Caco-2 (cell line): Measurements from ENCODE around the gene CCDC32. TPM values are rescaled to one million over a fixed set of nuclear protein-coding genes. Genes with fewer than 3 reads are reported as not detected.

Experiments used
- BruUV-seq: library from RNA; stranded (reverse); fragments of 400-500 nt; replicated peaks from 2 replicates; lab custom pipeline; 2021; lab: Mats Ljungman, UMichigan
- CTCF ChIA-PET: fragments of 300-600 bp; sonication (Branson Sonifier 250); formaldehyde crosslinking; loops from one replicate; lab custom pipeline; 2022; ENCODE audit warnings: antibody characterized with exemption; lab: Charles Lee
- POLR2A ChIA-PET: fragments of 300-600 bp; sonication (Branson Sonifier 250); formaldehyde crosslinking; loops from one replicate; lab custom pipeline; 2022; ENCODE audit warnings: antibody characterized with exemption; lab: Charles Lee
- DNase-seq, 2 experiments: peaks; one replicate each; pipeline versions ENCODE4 v3.0.0 to v3.0.0-alpha.2; 2020 to 2022
- H3K27me3 ChIP-seq: replicated peaks from 2 replicates; pipeline ENCODE4 v1.6.0; 2011; ENCODE audit warnings: low read length; ENCODE audit not compliant: control insufficient read depth, insufficient read depth
- H3K36me3 ChIP-seq: 2 replicates; pipeline ENCODE4 v1.5.1; 2011; ENCODE audit warnings: low read length; ENCODE audit not compliant: control insufficient read depth, insufficient read depth
- H3K4me1 ChIP-seq: fragments of 250-450 bp; sonication (Bioruptor Pico); 2 replicates; pipeline ENCODE4 v1.5.1; 2020; ENCODE audit warnings: mild to moderate bottlenecking
- H3K4me3 ChIP-seq: 2 replicates; pipeline ENCODE4 v1.5.1; 2011; ENCODE audit warnings: low read depth, mild to moderate bottlenecking, control low read depth, low read length
- H3K9me3 ChIP-seq: fragments of 250-450 bp; sonication (Bioruptor Pico); 2 replicates; pipeline ENCODE4 v1.5.1; 2020; ENCODE audit warnings: mild to moderate bottlenecking, moderate library complexity
- H3K27ac Mint-ChIP-seq: one replicate; pipeline ENCODE4 v1.8.0; 2022; ENCODE audit warnings: mixed read lengths; ENCODE audit not compliant: unreplicated experiment
- H3K27me3 Mint-ChIP-seq: one replicate; pipeline ENCODE4 v1.8.0; 2022; ENCODE audit warnings: mixed read lengths; ENCODE audit not compliant: insufficient read depth, unreplicated experiment
- H3K36me3 Mint-ChIP-seq: one replicate; pipeline ENCODE4 v1.8.0; 2022; ENCODE audit warnings: mild to moderate bottlenecking, mixed read lengths; ENCODE audit not compliant: insufficient read depth, unreplicated experiment
- H3K4me1 Mint-ChIP-seq: one replicate; pipeline ENCODE4 v1.8.0; 2022; ENCODE audit warnings: low read depth, mixed read lengths; ENCODE audit not compliant: unreplicated experiment
- H3K4me3 Mint-ChIP-seq: one replicate; pipeline ENCODE4 v1.8.0; 2022; ENCODE audit warnings: mild to moderate bottlenecking, moderate library complexity, mixed read lengths; ENCODE audit not compliant: unreplicated experiment
- H3K9me3 Mint-ChIP-seq: one replicate; pipeline ENCODE4 v1.8.0; 2022; ENCODE audit warnings: mixed read lengths; ENCODE audit not compliant: unreplicated experiment
- intact Hi-C: fragments of 100-400 bp; cut with micrococcal nuclease; formaldehyde crosslinking; loops from one replicate; pipeline ENCODE4 v1.10.0; 2022; ENCODE audit not compliant: unreplicated experiment
- total RNA-seq: library from RNA; stranded (reverse); gene quantifications from 2 replicates; pipeline ENCODE4 v1.2.3, GENCODE V29; 2022
- TF ChIP-seq, protein P1 (sequence below), 2 experiments: fragments of 200-600 bp in 1 of 2; IDR thresholded peaks; 1 replicate in 1 of 2; 2 replicates in 1 of 2; pipeline versions ENCODE4 v1.5.1 to v1.8.0; 2011 to 2022; ENCODE audit warnings: antibody characterized with exemption in 1 of 2, control low read depth in 1 of 2, inconsistent platforms in 1 of 2, low read depth in 1 of 2, low read length in 1 of 2, mild to moderate bottlenecking in 1 of 2, moderate library complexity in 1 of 2; ENCODE audit not compliant: insufficient read depth in 1 of 2, severe bottlenecking in 1 of 2, unreplicated experiment in 1 of 2

The CCDC32 gene
- total RNA-seq, 1 experiment from 2014 or later: 11.7 TPM

DNA sequence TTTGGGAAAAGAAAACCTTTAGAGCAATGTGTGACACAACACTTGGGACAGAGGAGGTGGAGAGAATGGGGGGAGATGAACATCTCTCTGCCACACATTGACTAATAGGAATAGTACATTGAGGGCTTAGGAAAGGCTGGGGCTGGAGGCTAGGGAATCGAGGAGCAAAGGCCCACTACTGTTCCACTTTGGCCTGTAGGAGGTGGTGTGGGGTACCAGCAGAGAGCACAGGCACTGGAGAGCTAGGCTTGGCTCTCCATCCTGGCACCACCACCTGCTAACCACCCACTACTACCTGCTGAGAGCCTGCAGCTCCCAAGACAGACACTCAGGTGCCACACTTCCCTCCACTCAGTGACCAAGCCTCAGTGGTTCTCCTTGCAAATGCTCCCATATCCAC lies 19.4 kb downstream of the CCDC32 start:
- intact Hi-C loops: no loop called here
- H3K4me3 ChIP-seq: no peak overlapping the region
- H3K4me1 ChIP-seq: no peaks in the 10 kb centered on the region
- BruUV-seq: no TSS peak
- Mint-ChIP-seq H3K27me3 (no peaks in the 10 kb centered on the region), H3K36me3 (no peaks in the 10 kb centered on the region), H3K4me1 (no peaks in the 10 kb centered on the region), H3K9me3 (no peaks in the 10 kb centered on the region), H3K27ac (no peak overlapping the region), H3K4me3 (no peak overlapping the region)
- H3K36me3 ChIP-seq: no peaks in the 10 kb centered on the region; the same call in 1 of the 2 replicates
- no peaks in the 10 kb centered on the region for H3K27me3 ChIP-seq
- POLR2A ChIA-PET: no interaction called here
- CTCF ChIA-PET: no interaction called here
- no peak for DNase-seq
- TF ChIP-seq, protein P1, sequence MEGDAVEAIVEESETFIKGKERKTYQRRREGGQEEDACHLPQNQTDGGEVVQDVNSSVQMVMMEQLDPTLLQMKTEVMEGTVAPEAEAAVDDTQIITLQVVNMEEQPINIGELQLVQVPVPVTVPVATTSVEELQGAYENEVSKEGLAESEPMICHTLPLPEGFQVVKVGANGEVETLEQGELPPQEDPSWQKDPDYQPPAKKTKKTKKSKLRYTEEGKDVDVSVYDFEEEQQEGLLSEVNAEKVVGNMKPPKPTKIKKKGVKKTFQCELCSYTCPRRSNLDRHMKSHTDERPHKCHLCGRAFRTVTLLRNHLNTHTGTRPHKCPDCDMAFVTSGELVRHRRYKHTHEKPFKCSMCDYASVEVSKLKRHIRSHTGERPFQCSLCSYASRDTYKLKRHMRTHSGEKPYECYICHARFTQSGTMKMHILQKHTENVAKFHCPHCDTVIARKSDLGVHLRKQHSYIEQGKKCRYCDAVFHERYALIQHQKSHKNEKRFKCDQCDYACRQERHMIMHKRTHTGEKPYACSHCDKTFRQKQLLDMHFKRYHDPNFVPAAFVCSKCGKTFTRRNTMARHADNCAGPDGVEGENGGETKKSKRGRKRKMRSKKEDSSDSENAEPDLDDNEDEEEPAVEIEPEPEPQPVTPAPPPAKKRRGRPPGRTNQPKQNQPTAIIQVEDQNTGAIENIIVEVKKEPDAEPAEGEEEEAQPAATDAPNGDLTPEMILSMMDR (IDR thresholded peaks at IDR 0.05; ENCODE audit: insufficient read depth in 1 of 2, low read depth in 1 of 2, low read length in 1 of 2, severe bottlenecking in 1 of 2, unreplicated experiment in 1 of 2): no peak
- H3K9me3 ChIP-seq: no peaks in the 10 kb centered on the region

DNA sequence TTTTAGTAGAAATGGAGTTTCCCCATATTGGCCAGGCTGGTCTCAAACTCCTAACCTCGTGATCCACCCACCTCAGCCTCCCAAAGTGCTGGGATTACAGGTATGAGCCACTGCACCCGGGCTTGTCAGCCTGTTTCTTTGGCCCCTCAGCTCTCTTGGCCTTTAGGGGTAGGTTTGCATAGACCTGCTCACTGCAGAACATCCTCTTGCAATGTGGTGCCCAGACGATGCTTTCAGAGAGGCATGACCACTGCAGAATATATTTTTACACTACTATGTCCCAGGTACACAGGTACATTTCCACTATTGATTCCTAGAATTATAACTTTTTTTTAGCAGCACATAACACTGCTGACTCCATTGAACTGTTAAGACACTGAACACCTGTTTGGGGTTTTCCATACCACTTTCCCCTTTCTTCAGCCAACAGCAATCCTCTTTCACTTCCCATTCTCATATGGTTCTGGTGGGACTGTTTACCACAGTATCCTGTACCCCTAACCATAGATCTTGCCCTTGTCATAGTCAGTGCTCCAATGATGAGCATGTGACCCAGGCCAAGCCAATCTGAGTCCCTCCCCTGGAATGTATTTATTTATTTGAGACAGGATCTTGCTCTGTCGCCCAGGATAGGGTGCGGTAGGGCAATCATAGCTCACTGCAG lies 21.1 kb downstream of the CCDC32 start:
- TF ChIP-seq, protein P1 (IDR thresholded peaks at IDR 0.05; ENCODE audit: insufficient read depth in 1 of 2, low read depth in 1 of 2, low read length in 1 of 2, severe bottlenecking in 1 of 2, unreplicated experiment in 1 of 2): no peak
- no peak overlapping the region for H3K27ac Mint-ChIP-seq
- H3K9me3 Mint-ChIP-seq: no peaks in the 10 kb centered on the region
- peak in 1 of 2 experiments; percentile 7 for DNase-seq
- Histone ChIP-seq H3K4me1 (no peaks in the 10 kb centered on the region), H3K27me3 (no peaks in the 10 kb centered on the region), H3K9me3 (no peaks in the 10 kb centered on the region), H3K36me3 (no peaks in the 10 kb centered on the region; the same call in 1 of the 2 replicates), H3K4me3 (no peak overlapping the region)
- no peak overlapping the region for H3K4me3 Mint-ChIP-seq
- ChIA-PET CTCF (no interaction called here), POLR2A (no interaction called here)
- intact Hi-C loops: no loop called here
- peaks cover 9% of the 10 kb centered on the region for H3K4me1 Mint-ChIP-seq
- no peaks in the 10 kb centered on the region for H3K27me3 Mint-ChIP-seq
- H3K36me3 Mint-ChIP-seq: no peaks in the 10 kb centered on the region
- BruUV-seq: no TSS peak

DNA sequence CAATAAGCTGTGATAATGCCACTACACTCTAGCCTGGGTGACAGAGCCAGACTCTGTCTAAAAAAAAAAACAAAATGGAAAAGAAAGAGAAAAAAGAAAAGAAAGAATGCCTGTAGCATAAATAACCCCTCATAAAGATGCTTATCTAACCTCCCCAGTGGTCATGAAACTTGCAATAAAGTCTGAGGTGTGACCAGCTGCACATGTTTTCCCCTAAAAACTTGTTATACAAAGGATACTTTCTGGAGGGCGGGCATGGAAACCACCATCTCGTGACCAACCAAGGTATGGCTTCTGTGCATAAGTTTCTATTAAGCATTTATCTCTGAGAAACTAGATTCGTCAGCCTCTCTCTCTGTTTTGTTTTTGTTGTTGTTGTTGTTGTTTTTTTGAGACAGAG lies 21.8 kb downstream of the CCDC32 start:
- H3K9me3 Mint-ChIP-seq: no peaks in the 10 kb centered on the region
- TF ChIP-seq, protein P1 (IDR thresholded peaks at IDR 0.05; ENCODE audit: insufficient read depth in 1 of 2, low read depth in 1 of 2, low read length in 1 of 2, severe bottlenecking in 1 of 2, unreplicated experiment in 1 of 2): no peak
- Histone ChIP-seq H3K27me3 (no peaks in the 10 kb centered on the region), H3K36me3 (no peaks in the 10 kb centered on the region; the same call in 1 of the 2 replicates), H3K4me1 (no peaks in the 10 kb centered on the region), H3K9me3 (no peaks in the 10 kb centered on the region), H3K4me3 (no peak overlapping the region)
- H3K27ac Mint-ChIP-seq: no peak overlapping the region
- H3K4me1 Mint-ChIP-seq: peaks cover 9% of the 10 kb centered on the region
- POLR2A ChIA-PET: no interaction called here
- no peak overlapping the region for H3K4me3 Mint-ChIP-seq
- BruUV-seq: no TSS peak
- CTCF ChIA-PET: no interaction called here
- DNase-seq: no peak
- intact Hi-C loops: no loop called here
- H3K27me3 Mint-ChIP-seq: no peaks in the 10 kb centered on the region
- no peaks in the 10 kb centered on the region for H3K36me3 Mint-ChIP-seq
